ENCODE measurements around the gene CDC42BPG. TPM values are rescaled to one million over a fixed set of nuclear protein-coding genes. Genes with fewer than 3 reads are reported as not detected.

The CDC42BPG gene
- total RNA-seq, 1 experiment from 2014 or later, result 0.03 TPM

DNA sequence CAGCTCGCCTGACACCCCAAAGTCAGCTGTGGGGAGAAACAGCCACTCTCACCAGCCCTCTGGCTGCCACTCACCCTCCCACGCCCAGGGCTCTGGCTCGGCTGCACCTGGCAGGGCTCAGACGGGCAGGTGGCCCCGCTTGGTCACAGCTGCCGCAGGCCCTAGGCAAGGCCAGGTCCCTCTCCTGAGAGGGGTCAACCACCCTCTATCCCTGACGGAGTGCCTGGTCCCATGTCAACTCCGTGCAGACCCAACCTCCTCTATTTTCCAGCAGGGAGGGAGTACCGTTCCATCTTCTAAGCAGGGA lies 43.3 kb downstream of the CDC42BPG start:
- H3K4me3 ChIP-seq, result no peak overlapping the region
- no peak overlapping the region for H3K27ac ChIP-seq
- H3K4me1 ChIP-seq (replicated peaks), result peaks cover 27% of the 10 kb centered on the region
- no peaks in the 10 kb centered on the region for H3K27me3 ChIP-seq (replicated peaks)
- peaks cover 65% of the 10 kb centered on the region for H3K36me3 ChIP-seq
- no peak for DNase-seq (ENCODE audit: low read depth in 1 of 2, low spot score in 2 of 2)
- 0 out of 2 replicates have a peak, but pooled peaks cover 3% of the 10 kb centered on the region for H3K9me3 ChIP-seq (replicated peaks)

DNA sequence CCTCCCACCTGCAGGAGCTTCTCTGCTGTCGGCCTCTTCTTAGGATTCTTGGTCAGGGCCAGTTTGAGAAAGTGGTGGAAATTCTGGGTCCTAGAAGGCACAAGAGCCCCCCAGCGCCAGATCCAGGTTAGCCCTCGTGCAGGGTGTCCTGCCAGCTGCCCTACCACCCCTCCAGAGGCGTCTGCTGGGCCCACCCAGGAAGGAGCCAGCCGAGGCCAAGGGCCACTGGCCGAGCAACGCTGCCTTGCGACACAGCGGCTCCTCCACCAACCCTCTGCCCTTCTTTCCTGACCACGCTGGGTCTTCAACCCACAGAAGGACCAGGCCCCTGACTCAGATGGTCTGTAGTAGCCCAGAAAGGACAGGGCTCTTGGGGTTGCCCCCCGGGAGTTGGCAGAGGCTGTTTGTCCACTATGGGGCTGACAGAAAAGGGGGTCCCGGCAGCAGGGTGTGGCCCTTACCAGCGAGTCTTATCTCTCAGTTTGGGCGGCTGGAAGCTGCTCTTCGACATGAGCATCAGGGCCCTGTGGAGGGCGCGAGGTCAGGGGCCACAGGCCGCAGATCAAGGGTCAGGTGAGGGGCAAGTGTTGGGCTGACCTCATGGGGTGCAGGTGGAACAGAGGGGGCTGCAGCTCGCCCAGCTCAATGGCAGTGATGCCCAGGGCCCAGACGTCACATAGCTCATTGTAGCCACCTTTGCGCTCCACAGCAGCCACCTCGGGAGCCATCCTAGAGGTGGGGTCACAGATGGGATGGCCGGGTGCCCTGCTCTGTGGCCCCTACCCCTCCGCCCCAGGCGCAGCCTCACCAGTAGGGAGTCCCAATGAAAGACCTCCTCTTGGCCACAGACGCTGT lies 43.9 kb downstream of the CDC42BPG start:
- Histone ChIP-seq H3K27me3 (replicated peaks) (no peaks in the 10 kb centered on the region), H3K9me3 (replicated peaks) (0 out of 2 replicates have a peak, but pooled peaks cover 3% of the 10 kb centered on the region), H3K4me1 (replicated peaks) (peaks cover 27% of the 10 kb centered on the region), H3K4me3 (no peak overlapping the region), H3K36me3 (peaks cover 65% of the 10 kb centered on the region), H3K27ac (no peak overlapping the region)
- DNase-seq (ENCODE audit: low read depth in 1 of 2, low spot score in 2 of 2), result no peak

DNA sequence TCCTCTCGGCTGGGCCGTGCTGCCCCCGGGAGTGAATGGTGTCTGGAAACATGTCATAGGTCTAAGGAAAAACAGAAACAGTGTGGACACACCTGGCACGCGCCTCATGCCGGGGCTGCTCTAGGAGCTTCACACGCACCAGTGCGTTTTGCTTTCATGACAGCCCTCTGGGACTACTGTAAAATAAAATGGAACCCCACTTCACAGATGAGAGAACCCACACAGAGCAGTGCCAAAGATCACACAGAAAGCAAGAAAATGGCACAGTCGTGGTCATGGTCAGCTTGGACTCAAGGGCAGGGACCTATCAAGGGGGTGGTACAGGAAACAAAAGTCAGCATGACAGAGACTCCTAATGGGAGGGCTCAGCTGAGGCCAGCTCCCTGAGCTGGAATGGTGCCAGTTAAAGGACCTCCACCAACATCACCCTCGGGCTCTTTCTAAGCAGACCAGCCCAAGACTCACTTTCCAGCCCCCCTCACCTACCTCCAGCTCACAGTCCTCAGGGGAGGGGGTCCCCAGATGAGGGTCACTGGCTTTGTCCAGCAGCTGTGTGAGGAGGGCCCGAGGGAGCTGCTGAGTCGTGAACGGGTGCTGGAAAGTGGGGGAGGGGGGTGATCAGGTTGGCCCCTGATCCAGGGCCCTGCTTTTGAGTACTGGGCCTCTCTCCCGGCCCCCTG lies 44.7 kb downstream of the CDC42BPG start:
- H3K36me3 ChIP-seq, result peaks cover 58% of the 10 kb centered on the region

DNA sequence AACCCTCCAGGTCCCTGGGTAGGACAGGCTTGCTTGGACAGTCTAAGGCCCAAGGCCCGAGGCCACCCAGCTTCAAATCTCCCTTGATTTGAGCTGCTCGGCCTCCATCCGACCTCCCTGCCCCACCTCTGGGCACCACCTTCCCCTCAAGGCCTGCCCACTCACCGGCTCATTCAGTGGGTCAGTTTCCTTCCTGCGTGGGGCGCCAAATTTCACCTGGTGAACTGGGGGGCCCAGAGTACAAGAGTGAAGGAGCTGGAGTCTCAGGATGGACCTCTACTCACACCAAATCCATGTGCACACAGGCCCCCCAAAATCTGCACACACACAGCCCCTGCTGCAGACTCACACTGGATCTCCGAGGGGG lies 45.2 kb downstream of the CDC42BPG start:
- H3K36me3 ChIP-seq, result peaks cover 53% of the 10 kb centered on the region

More for the DNA sequence above, 44.7 kb downstream of the CDC42BPG start:
- no peak overlapping the region for H3K27ac ChIP-seq
- peaks cover 27% of the 10 kb centered on the region for H3K4me1 ChIP-seq (replicated peaks)
- H3K4me3 ChIP-seq, result no peak overlapping the region
- H3K9me3 ChIP-seq (replicated peaks), result 0 out of 2 replicates have a peak, but pooled peaks cover 3% of the 10 kb centered on the region
- no peaks in the 10 kb centered on the region for H3K27me3 ChIP-seq (replicated peaks)
- no peak for DNase-seq (ENCODE audit: low read depth in 1 of 2, low spot score in 2 of 2)

DNA sequence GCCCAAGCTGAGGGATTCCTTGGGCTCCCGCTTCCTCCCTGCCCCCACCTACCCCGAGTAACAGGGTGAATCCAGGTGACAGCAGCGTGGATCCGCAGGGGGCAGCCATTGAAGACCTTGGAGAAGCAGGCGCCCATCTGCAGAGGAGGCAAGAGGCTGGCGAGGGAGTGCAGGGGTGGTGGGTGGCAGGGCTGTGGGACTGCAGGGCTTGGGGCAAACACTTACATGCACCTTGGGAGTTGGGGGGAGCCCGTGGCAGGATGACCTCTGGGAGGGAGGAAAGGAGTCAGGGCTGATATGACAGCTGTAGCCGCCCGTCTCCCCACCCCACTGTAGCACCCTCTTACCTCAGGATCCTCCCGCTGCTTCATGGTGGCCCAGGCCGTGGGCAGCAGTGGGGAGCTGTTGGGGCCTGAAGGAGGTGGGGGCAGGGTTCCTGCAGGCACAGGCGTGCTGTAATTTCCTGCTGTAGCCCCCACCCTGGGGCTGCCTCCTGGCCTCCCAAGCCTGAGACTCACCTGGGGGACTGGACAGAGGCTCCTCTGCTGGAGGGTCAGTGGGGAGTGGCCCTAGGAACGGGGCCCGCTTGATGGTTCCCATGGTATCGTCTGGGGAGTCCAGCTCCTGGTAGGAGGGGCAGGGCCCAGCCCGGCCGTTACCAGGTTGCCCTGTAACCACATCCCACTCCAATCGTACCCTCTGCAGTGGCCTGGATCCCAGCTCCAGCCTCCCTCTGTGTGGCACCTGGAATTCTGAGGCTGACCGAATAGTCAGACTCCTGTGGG lies 47.5 kb downstream of the CDC42BPG start:
- DNase-seq (ENCODE audit: low read depth in 1 of 2, low spot score in 2 of 2), result no peak
- Histone ChIP-seq H3K9me3 (replicated peaks) (no peaks in the 10 kb centered on the region), H3K27ac (no peak overlapping the region), H3K27me3 (replicated peaks) (no peaks in the 10 kb centered on the region), H3K36me3 (peaks cover 48% of the 10 kb centered on the region), H3K4me1 (replicated peaks) (peaks cover 6% of the 10 kb centered on the region; the same call in 1 of the 2 replicates), H3K4me3 (no peak overlapping the region)

More for the DNA sequence above, 45.2 kb downstream of the CDC42BPG start:
- Histone ChIP-seq H3K27me3 (replicated peaks) (no peaks in the 10 kb centered on the region), H3K4me1 (replicated peaks) (peaks cover 25% of the 10 kb centered on the region), H3K4me3 (no peak overlapping the region), H3K9me3 (replicated peaks) (0 out of 2 replicates have a peak, but pooled peaks cover 3% of the 10 kb centered on the region), H3K27ac (no peak overlapping the region)
- no peak for DNase-seq (ENCODE audit: low read depth in 1 of 2, low spot score in 2 of 2)

DNA sequence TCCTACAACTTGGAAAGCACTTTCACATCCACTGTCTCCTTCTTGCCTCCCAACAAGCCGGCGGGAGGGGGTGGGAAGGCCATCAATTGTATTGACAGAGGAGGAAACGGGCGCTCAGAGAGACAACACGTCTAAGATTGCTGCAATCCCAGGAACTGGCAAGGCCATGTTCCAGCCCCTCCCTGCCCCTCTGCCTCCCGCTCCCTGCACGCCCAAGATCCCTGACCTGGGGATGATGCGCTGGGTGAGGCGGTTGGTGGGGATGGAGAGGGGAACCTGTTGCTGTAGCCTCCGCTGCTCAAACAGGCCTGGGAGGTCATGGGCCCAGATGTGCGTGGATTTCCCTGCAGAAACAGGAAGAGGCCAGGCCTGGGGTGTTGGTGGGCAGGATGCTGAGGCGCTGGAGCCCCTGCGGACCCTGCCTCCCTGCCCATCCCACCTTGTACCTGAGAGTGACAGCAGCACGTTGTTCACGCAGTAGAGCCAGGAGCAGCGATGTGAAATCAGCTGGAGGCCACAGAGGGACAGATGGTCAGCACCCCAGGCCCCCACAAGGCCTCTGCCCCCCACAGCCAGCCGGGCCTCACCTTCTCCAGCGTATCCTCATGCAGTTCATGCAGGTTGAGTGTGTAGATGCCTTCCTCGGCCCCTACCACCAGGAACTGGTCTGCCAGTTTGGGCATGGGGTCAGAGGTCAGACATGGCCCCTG lies 48.3 kb downstream of the CDC42BPG start:
- no peak for DNase-seq (ENCODE audit: low read depth in 1 of 2, low spot score in 2 of 2)
- Histone ChIP-seq H3K27me3 (replicated peaks) (no peaks in the 10 kb centered on the region), H3K4me1 (replicated peaks) (0 out of 2 replicates have a peak, but pooled peaks cover 2% of the 10 kb centered on the region), H3K36me3 (peaks cover 48% of the 10 kb centered on the region), H3K9me3 (replicated peaks) (no peaks in the 10 kb centered on the region), H3K4me3 (no peak overlapping the region), H3K27ac (no peak overlapping the region)

DNA sequence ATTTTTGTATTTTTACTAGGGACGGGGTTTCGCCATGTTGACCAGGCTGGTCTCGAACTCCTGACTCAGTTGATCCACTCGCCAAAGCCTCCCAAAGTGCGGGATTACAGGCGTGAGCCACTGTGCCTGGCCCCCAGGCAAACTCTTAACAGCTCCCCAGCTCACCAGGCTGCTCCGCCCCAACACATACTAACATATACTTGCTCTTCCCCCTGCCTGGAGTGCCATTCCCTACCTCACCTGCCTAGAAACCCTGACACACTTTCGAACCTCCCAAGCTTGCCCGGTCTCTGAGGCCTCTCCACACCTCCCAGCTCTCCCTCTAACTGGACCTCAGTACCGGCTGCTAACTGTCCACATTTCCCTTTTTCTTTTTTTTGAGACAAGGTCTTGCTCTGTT lies 49.9 kb downstream of the CDC42BPG start:
- H3K9me3 ChIP-seq (replicated peaks), result no peaks in the 10 kb centered on the region
- no peak overlapping the region for H3K4me3 ChIP-seq
- H3K27me3 ChIP-seq (replicated peaks), result no peaks in the 10 kb centered on the region
- H3K36me3 ChIP-seq, result peaks cover 46% of the 10 kb centered on the region
- H3K27ac ChIP-seq, result no peak overlapping the region
- DNase-seq (ENCODE audit: low read depth in 1 of 2, low spot score in 2 of 2), result no peak
- no peaks in the 10 kb centered on the region for H3K4me1 ChIP-seq (replicated peaks)

DNA sequence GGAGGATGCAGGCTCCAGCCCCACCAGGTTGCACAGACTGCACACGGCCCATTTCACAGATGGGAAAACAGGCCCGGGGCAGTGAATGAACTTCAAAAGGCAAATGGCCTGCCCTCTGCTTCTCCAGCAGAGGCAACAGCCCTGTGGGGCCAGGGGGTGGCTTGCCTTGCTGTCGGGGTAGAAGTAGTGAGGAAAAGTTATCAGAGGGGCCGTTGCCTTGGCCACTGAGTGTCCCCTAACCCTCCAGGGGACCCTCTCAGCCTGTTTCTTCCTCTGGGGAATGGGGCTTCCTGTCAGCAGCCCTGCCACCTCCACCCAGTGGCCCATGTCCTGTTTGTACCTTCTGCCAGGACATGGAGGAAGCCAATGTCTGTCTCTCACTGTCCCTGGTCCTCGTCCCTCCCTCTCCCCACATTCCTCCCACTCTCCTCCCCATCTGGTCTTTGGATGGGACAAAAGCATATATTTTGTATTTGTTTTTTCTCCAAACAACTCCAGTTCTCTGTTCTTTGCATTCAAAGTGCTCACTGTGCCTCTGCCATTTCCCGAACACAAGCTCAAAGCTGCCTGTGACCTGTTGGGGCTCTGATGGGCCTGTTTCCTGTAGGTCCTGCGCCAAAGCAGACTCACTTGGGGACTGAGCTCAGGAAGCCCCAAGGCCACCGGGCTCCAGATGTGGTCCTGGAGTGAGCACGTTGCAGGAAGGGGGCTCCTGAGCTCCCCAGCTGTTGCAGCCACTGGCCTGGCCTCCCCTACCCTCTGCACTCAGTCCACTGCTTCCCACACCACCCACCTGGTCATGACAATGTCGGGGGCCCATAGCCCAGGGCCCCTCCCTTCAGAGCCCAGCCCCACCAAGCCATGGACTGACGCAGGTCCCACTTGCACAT lies 50.9 kb downstream of the CDC42BPG start:
- no peak for DNase-seq (ENCODE audit: low read depth in 1 of 2, low spot score in 2 of 2)
- Histone ChIP-seq H3K4me1 (replicated peaks) (no peaks in the 10 kb centered on the region), H3K9me3 (replicated peaks) (no peaks in the 10 kb centered on the region), H3K27ac (no peak overlapping the region), H3K27me3 (replicated peaks) (no peaks in the 10 kb centered on the region), H3K4me3 (no peak overlapping the region), H3K36me3 (peaks cover 48% of the 10 kb centered on the region)

DNA sequence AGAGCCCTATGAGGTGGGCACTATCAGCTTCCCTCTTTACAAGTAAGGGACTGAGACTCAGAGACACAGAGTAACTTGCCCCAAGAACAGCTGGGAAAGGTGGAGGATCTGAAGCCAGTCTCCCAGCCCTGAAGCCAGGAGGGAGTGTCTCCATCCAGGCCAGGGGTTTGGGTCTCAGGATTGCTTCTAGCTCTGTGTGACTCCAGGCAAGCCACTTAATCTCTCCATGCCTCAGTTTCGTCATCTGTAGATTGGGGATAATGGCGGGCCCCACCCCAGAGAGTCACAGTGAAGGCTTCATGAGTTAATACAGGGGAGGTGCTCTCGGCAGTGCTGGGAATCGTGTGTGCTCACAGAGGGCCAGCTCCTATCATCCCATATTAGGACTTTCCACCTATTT lies 52.0 kb downstream of the CDC42BPG start:
- Histone ChIP-seq H3K9me3 (replicated peaks) (no peaks in the 10 kb centered on the region), H3K27ac (no peak overlapping the region), H3K36me3 (peaks cover 45% of the 10 kb centered on the region), H3K27me3 (replicated peaks) (no peaks in the 10 kb centered on the region), H3K4me1 (replicated peaks) (no peaks in the 10 kb centered on the region), H3K4me3 (no peak overlapping the region)
- no peak for DNase-seq (ENCODE audit: low read depth in 1 of 2, low spot score in 2 of 2)

DNA sequence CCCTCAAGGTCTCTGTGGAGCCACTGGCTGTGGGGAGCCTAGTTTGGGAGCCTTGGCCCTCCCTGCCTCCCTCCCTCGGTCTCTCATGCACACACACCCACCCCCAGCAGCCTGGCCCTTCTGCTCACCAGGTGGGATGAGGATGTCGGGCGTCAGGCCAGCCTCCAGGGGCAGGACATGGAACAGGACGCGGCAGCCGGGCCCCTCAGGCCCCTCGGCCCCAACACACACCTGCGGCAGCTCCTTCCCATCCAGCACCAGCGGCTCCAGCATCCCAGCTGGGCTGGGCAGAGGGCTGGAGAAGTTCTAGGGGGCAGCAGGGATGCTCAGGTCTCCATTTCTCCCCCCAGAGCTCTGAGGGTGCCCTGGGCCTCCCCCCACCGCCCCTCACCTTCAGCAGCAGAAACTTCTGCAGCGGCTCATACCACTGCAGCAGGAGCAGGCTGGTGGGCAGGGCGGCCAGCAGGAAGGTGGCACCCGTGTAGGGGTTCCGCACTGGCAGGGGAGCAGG lies 52.6 kb downstream of the CDC42BPG start:
- H3K27ac ChIP-seq, result no peak overlapping the region
- no peak overlapping the region for H3K4me3 ChIP-seq
- DNase-seq (ENCODE audit: low read depth in 1 of 2, low spot score in 2 of 2), result no peak
- no peaks in the 10 kb centered on the region for H3K9me3 ChIP-seq (replicated peaks)
- H3K4me1 ChIP-seq (replicated peaks), result no peaks in the 10 kb centered on the region
- no peaks in the 10 kb centered on the region for H3K27me3 ChIP-seq (replicated peaks)
- peaks cover 40% of the 10 kb centered on the region for H3K36me3 ChIP-seq

DNA sequence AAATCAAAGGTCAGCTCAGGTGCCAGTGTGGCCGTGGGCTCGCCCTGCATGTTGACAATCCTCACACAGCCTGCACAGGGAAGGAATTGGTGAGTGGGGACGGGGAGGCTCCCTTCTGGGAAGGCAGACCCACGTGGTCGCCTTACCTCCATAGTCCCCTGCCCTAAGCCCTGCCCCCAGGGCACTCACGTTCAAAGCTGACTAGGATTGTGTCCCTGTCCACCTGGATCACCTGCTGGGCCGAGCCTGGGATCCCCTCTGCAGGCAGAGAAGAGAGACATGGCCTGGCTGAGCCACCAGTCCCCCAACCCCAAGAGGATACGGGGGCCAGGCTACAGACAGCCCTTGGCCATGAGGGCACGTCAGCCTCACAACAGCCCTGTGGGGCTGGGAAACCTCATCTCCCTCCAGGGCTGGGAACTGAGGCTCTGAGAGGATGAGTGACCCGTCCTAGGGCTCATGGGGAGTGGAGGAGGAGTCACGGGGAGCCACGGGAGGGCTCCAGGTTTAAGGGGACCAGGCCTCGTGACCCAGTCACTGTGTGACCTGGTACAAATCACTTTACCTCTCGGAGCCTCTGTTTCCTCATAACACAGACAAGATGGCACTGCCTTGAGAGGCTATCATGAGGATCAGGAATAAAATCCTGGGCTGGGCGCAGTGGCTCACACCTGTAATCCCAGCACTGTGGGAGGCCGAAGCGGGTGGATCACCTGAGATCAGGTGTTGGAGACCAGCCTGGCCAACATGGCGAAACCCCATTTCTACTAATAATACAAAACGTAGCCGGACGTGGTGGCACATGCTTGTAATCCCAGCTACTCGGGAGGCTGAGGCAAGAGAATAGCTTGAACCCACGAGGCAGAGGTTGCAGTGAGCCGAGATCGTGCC lies 54.0 kb downstream of the CDC42BPG start:
- Histone ChIP-seq H3K4me1 (replicated peaks) (no peaks in the 10 kb centered on the region), H3K9me3 (replicated peaks) (no peaks in the 10 kb centered on the region), H3K36me3 (peaks cover 26% of the 10 kb centered on the region), H3K4me3 (no peak overlapping the region), H3K27me3 (replicated peaks) (no peaks in the 10 kb centered on the region; the same call in 1 of the 2 replicates), H3K27ac (no peak overlapping the region)
- DNase-seq (ENCODE audit: low read depth in 1 of 2, low spot score in 2 of 2), result no peak
